Activated T-cell treated with anti-CD3 and anti-CD28 coated beads, Interleukin-2, amount 50 U/mL, for 24 hours (primary cell): ENCODE data around the gene DENND1A.

Experiments used
- DNase-seq: peaks from one replicate; pipeline ENCODE4 v3.0.0-alpha.2; 2020
- H3K27ac Mint-ChIP-seq: 2 replicates; pipeline ENCODE4 v1.8.0; 2020; ENCODE audit warnings: mild to moderate bottlenecking, mixed read lengths
- H3K27me3 Mint-ChIP-seq: 2 replicates; pipeline ENCODE4 v1.8.0; 2020; ENCODE audit warnings: mixed read lengths
- H3K36me3 Mint-ChIP-seq: 2 replicates; pipeline ENCODE4 v1.8.0; 2020; ENCODE audit warnings: low read depth, mixed read lengths
- H3K4me1 Mint-ChIP-seq: 2 replicates; pipeline ENCODE4 v1.8.0; 2020; ENCODE audit warnings: low read depth, mixed read lengths
- H3K4me3 Mint-ChIP-seq: 2 replicates; pipeline ENCODE4 v1.8.0; 2020; ENCODE audit warnings: mild to moderate bottlenecking, moderate library complexity, mixed read lengths
- H3K9me3 Mint-ChIP-seq: 2 replicates; pipeline ENCODE4 v1.8.0; 2020; ENCODE audit warnings: mixed read lengths

The DENND1A gene

GRCh38 chr9:123360161-123361085, 569.5 kb downstream of the DENND1A start:
- no peak overlapping the region for H3K27ac Mint-ChIP-seq
- peaks cover 24% of the 10 kb centered on the region for H3K4me1 Mint-ChIP-seq
- DNase-seq = peak; percentile 58
- H3K36me3 Mint-ChIP-seq = no peaks in the 10 kb centered on the region
- H3K9me3 Mint-ChIP-seq = no peaks in the 10 kb centered on the region
- no peak overlapping the region for H3K4me3 Mint-ChIP-seq
- H3K27me3 Mint-ChIP-seq = no peaks in the 10 kb centered on the region

DNA sequence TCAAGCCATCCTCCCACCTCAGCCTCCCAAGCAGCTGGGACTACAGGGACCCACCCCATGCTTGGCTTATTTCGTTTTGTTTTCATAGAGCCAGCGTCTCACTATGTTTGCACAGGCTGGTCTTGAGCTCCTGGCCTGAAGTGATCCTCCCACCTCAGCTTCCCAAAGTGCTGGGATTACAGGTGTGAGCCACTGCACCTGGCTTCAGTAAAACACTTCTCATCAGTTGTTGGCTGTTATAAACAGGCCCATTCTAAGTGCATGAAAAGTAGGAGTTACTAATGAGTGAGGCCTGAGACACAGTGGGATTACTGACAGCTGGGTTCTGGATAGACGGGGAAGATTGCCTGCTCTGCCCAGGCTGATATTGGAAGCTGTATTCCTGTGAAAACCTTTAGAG, 570.4 kb downstream of the DENND1A start:
- H3K4me3 Mint-ChIP-seq = no peak overlapping the region
- H3K9me3 Mint-ChIP-seq = no peaks in the 10 kb centered on the region
- H3K27ac Mint-ChIP-seq = no peak overlapping the region
- no peaks in the 10 kb centered on the region for H3K36me3 Mint-ChIP-seq
- H3K27me3 Mint-ChIP-seq = no peaks in the 10 kb centered on the region
- H3K4me1 Mint-ChIP-seq = peaks cover 24% of the 10 kb centered on the region
- DNase-seq = no peak

- peaks cover 1% of the 10 kb centered on the region for H3K27me3 Mint-ChIP-seq
- H3K9me3 Mint-ChIP-seq = no peaks in the 10 kb centered on the region
- DNase-seq = no peak
- peaks cover 25% of the 10 kb centered on the region for H3K4me1 Mint-ChIP-seq
- H3K4me3 Mint-ChIP-seq = no peak overlapping the region
- H3K27ac Mint-ChIP-seq = no peak overlapping the region
- no peaks in the 10 kb centered on the region for H3K36me3 Mint-ChIP-seq
Measured at GRCh38 chr9:123359106-123359505, 570.8 kb downstream of the DENND1A start.

GRCh38 chr9:123358181-123358905, 571.6 kb downstream of the DENND1A start:
- H3K9me3 Mint-ChIP-seq = no peaks in the 10 kb centered on the region
- no peak overlapping the region for H3K4me3 Mint-ChIP-seq
- DNase-seq = no peak
- H3K27ac Mint-ChIP-seq = no peak overlapping the region
- peaks cover 26% of the 10 kb centered on the region for H3K4me1 Mint-ChIP-seq
- H3K27me3 Mint-ChIP-seq = peaks cover 5% of the 10 kb centered on the region
- H3K36me3 Mint-ChIP-seq = no peaks in the 10 kb centered on the region

DNA sequence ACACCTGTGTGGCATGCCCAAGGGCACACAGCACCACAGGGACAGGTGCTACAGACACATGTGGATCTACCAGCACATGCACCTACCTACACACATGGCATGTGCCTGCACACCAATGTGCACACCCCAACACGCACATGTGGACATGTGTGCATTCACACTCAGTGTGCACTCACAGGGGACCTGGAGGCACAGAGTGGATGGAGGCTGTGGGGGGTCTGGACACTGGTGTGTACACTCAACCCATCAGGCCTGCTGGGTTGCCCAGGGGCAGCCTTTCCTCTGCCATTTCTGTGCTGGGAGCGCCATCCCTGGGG, 572.2 kb downstream of the DENND1A start:
- Mint-ChIP-seq H3K27me3 (peaks cover 8% of the 10 kb centered on the region), H3K27ac (no peak overlapping the region), H3K4me1 (peaks cover 26% of the 10 kb centered on the region), H3K9me3 (no peaks in the 10 kb centered on the region), H3K4me3 (no peak overlapping the region), H3K36me3 (no peaks in the 10 kb centered on the region)
- no peak for DNase-seq

- no peaks in the 10 kb centered on the region for H3K36me3 Mint-ChIP-seq
- H3K9me3 Mint-ChIP-seq = no peaks in the 10 kb centered on the region
- peaks cover 26% of the 10 kb centered on the region for H3K4me1 Mint-ChIP-seq
- H3K4me3 Mint-ChIP-seq = no peak overlapping the region
- no peak for DNase-seq
- peaks cover 11% of the 10 kb centered on the region for H3K27me3 Mint-ChIP-seq
- no peak overlapping the region for H3K27ac Mint-ChIP-seq
Measured at GRCh38 chr9:123356851-123357742, 572.8 kb downstream of the DENND1A start.

- Mint-ChIP-seq H3K27me3 (peaks cover 11% of the 10 kb centered on the region), H3K36me3 (no peaks in the 10 kb centered on the region), H3K9me3 (no peaks in the 10 kb centered on the region), H3K27ac (no peak within 1 kb of the TSS), H3K4me3 (no peak within 1 kb of the TSS), H3K4me1 (peaks cover 26% of the 10 kb centered on the region)
- DNase-seq = no peak
Measured at GRCh38 chr9:123355761-123356431, 574.0 kb downstream of the DENND1A start, which contains the start of gene CRB2. Gene CRB2, plus strand, starts transcription at chr9:123356197. Its CDS starts 64 bp downstream, at chr9:123356261.

DNA sequence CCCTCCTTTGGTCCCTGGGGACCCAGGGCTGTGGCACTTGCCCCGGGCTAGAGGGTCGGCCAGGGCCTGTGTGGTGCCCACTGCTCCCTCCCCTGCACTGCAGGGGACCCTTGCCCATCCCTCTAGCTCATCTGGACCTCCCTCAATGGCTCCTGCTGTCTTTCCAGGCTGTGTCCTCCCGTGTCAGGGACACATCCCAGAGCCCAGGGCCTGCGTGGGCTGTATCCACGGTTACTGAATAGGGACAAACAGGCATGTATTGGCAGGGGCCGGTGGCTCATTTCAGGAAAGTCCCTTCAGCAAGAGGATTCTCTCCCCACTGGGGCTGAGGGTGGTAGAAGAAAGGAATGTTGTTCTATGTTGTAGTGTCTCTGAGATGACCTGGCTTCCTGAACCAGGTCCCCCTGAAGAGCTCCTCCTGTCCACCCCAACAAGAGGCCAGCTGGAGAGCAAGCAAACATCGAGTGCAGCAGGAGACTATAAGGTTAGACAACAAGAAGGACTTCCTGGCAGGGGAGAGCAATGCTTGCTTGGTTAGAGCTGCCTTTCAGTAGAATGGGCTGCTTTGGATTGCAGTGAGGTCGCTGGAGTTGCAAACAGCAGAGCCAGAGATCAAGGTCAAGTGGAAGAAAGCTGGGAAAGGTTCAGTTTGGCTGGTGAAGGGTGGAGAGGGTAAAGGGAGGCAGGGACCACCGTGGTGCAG, 575.0 kb downstream of the DENND1A start:
- Mint-ChIP-seq H3K27ac (no peak overlapping the region), H3K36me3 (no peaks in the 10 kb centered on the region), H3K4me3 (no peak overlapping the region), H3K27me3 (peaks cover 11% of the 10 kb centered on the region), H3K9me3 (no peaks in the 10 kb centered on the region), H3K4me1 (peaks cover 20% of the 10 kb centered on the region)
- DNase-seq = no peak

DNA sequence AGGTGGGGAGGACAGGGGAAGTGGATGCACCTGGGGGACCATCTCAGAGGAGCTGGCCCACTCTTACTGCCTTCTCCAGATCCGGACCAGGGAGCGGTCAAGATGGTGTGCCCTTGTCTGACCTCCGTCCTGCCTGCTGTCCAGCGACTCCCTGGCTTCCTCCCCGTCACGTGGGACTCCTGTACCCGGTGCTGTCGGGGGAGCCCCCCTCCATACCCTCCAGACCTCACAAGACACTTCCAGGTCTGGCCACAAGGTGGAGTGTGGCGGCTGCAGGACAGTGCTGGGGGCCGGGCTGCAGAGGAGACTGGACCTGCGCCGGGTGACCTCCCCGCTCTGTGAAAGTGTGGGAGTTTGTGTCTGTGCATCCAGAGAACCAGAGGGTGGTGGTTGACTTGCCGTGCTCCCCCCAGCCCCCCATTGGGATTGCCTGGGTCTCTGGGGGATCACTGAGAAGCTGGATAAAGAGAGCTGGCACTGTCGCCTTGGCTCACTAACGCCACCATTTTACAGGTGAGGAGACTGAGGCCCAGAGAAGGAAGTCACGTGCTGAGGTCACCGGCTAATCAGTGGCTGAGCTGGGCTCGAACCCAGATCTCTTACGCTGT, 575.8 kb downstream of the DENND1A start:
- Mint-ChIP-seq H3K4me1 (peaks cover 13% of the 10 kb centered on the region), H3K27me3 (peaks cover 11% of the 10 kb centered on the region), H3K4me3 (no peak overlapping the region), H3K9me3 (no peaks in the 10 kb centered on the region), H3K27ac (no peak overlapping the region), H3K36me3 (no peaks in the 10 kb centered on the region)
- peak; percentile 74 for DNase-seq

DNA sequence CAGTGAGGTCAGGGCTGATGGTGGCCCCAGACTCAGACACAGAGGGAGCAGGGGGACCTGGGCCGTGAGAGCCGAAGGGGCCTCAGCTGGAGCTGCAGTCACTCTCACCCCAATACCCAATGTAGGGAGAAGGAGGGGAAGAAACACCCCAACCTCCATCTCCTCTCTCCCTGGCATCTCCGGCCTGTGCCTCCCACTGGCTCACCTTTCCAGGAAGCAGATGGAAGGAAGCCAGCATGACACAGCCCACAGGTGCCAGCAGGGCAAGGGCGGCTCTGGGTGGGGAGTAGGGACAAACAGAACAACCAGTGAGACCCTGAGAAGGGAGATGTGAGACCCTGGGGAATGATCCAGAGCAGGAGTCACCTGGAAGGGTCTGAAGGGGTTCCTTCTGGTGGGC, 576.9 kb downstream of the DENND1A start:
- Mint-ChIP-seq H3K27ac (no peak overlapping the region), H3K4me3 (no peak overlapping the region), H3K9me3 (no peaks in the 10 kb centered on the region), H3K36me3 (no peaks in the 10 kb centered on the region), H3K27me3 (peaks cover 11% of the 10 kb centered on the region), H3K4me1 (peaks cover 4% of the 10 kb centered on the region)
- no peak for DNase-seq

DNA sequence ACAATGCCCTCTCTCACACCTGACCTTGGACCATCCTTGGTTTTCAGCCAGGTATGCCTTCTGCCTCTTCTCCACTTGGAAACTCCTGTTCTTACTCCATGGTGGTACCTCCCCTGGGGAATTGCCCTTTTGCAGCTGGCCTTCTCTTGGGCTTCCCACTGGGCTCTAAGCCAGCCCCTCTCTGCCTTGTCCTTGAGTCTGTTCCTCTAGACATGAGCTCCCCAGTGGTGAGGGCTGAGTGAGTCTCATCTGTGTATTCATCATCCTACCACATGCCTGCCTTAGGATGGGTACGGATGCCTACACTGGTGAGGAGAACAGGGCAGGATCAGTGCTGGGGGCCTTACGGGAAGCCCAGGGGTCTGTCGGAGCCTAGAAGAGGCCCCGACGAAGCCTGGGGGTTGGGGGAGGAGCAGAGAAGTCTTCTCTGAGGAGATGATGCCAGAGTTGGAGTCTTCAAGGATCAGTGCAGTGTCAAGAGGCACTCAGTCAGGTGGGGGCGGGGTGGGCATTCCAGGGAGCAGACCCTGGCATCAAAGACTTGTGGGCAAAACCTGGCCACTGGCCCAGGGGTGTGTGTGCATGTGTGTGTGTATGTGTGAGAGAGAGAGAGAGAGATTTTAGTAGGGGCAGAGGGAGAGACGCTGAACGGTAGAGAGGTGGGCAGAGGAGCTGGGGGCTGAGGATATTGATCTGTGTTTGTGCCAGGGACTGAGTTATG, 579.2 kb downstream of the DENND1A start:
- no peak for DNase-seq
- H3K27ac Mint-ChIP-seq = no peak overlapping the region
- H3K9me3 Mint-ChIP-seq = no peaks in the 10 kb centered on the region
- peaks cover 11% of the 10 kb centered on the region for H3K27me3 Mint-ChIP-seq
- H3K4me3 Mint-ChIP-seq = no peak overlapping the region
- H3K36me3 Mint-ChIP-seq = no peaks in the 10 kb centered on the region
- H3K4me1 Mint-ChIP-seq = peaks cover 4% of the 10 kb centered on the region

DNA sequence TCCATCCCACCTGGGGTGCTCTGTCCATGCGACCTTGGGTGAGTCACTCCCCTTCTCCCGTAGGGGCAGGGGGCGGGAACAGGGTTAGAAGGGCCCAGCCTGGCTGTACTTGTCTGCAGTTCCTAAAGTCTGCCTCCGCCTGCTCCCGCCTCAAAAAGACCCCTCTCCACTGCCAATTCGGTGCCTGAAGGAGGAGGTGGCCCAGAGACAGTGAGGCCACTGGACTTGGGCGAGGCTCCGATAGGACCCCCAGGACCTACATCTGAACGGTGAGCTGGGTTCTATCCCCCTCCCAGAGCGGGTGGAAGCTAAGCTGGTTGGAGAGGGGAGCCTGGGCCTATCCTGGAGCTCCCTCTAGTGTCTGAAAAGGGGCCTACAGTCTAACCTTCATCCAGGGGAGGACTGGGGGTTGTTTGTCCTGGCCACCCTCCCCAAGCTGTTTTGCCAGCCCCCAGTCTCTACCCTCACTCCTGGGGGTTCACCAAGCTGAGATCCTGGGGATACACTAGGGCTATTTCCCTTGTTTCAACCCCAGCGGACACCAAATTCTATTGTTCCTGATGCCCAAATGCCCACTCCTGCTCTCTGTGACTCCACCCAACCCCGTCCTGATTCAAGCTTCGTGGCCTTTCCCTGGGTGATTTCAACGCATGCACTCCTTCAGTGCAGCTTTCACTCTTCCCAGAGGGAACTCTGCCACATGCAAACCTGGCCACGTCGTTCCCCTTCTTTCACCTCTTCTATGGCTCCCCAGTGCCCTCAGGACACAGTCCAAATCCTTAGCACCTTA, 580.0 kb downstream of the DENND1A start:
- peak; percentile 75 for DNase-seq
- H3K36me3 Mint-ChIP-seq = no peaks in the 10 kb centered on the region
- H3K27ac Mint-ChIP-seq = no peak overlapping the region

More for the DNA sequence above, 580.0 kb downstream of the DENND1A start:
- Mint-ChIP-seq H3K27me3 (peaks cover 11% of the 10 kb centered on the region), H3K4me3 (no peak overlapping the region), H3K9me3 (no peaks in the 10 kb centered on the region), H3K4me1 (peaks cover 4% of the 10 kb centered on the region)
